ENCODE measurements around the gene SCT.

- TF ChIP-seq ZSCAN23 (tag by site-specific recombination; IDR thresholded peaks at IDR 0.05) (no peak), CTCF (tag by site-specific recombination; IDR thresholded peaks at IDR 0.05) (no peak), ZNF776 (tag by site-specific recombination; IDR thresholded peaks at IDR 0.05; ENCODE audit: borderline replicate concordance) (no peak), KLF10 (tag by site-specific recombination; IDR thresholded peaks at IDR 0.05) (no peak), ZNF138 (tag by site-specific recombination; IDR thresholded peaks at IDR 0.05; ENCODE audit: borderline replicate concordance) (no peak), ZNF521 (tag by site-specific recombination; IDR thresholded peaks at IDR 0.05) (no peak), ZFP41 (tag by site-specific recombination; IDR thresholded peaks at IDR 0.05; ENCODE audit: borderline replicate concordance) (no peak), ELK4 (IDR thresholded peaks at IDR 0.05; ENCODE audit: borderline replicate concordance, low read depth, low read length) (no peak), ZNF639 (tag by site-specific recombination; IDR thresholded peaks at IDR 0.05) (no peak), ZNF580 (tag by site-specific recombination; IDR thresholded peaks at IDR 0.05) (no peak)
Measured at GRCh38 chr11:623349-623869, 3.6 kb downstream of the SCT start.
